SK-N-DZ (cell line): ENCODE results near the gene CD4.

Experiments used
- DNase-seq: peaks from one replicate; pipeline ENCODE4 v3.0.0-alpha.2; 2015; ENCODE audit warnings: low spot score

Gene CD4

DNA sequence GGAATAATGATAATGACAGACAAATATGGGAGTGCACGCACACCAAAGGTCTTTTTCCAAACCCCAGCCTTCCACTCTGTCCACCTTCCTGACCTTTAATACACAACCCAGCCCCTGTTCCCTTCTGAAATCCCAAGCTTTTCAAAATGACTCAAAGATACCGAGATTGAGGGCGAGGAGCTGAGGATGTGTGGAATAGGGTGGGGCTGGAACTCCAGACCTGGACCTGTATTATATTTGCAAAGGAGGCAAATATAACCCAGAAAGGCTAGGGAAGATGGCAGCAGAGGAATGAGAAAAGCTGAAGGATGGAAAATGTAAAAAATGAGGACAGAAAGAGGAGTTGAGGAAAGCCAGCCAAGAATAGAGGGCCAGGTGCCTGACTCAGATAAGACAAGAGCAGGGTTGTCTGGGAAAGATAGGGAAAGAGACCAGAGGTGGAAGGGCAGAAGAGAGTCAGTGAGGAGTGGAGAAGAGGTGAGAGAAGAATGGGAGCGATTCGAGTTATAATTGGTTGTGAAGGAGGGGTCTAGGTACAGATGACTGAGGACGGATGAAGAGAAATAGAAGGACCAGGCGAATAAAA is 24.2 kb upstream of the CD4 start:
- DNase-seq = peak; percentile 81

DNA sequence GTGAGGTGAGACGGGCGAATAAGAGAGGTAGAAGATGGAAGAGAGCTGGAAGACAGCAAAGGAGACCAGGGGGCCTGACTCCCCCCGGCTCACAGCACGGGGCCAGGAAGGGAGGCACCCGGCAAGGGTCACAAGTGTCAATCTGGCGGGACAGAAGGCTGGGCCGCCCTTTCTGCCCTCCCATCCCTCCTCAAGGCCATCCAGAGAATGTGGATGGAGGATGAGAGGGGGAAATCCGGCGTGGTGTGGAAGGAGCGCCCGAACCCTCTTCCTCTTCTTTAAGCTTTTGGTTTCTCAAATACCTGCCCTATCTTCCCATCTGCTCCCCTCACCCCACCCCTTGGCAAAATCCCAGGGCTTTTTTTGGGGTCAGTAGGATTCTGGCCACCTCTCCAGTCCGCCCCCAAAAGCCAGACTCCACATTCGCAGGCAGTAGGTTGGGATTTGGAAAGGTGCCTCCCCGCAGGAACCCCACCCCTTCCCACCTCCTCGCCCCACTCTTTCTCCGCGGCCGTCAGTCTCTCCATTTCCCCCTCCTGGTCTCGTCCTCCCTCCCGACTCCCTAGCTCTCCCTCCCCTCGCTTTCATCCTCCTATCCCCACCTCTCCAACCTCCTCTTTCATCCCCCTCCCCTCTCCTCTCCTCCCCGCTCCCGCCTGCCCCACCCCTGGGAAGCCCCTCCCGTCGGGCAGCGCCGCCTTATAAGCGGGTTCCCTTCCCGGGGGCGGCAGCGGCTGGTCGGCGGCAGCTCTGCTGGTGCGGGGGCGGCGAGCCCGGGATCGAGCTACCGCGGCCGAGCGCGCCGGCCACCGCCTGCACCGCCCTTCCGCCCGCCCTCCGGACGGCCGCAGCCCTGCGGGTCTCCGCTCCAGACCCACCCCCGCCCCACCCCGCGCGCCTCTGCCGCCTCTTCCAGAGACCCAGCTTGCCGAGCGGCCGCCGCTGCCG is 23.4 kb upstream of the CD4 start, which contains the start of gene PTMS:
Gene PTMS, plus strand, starts transcription at position 730 of the 948 bp plus-strand sequence. CDS start 343 bp downstream, outside the sequence.
- DNase-seq = peak; percentile 97

DNA sequence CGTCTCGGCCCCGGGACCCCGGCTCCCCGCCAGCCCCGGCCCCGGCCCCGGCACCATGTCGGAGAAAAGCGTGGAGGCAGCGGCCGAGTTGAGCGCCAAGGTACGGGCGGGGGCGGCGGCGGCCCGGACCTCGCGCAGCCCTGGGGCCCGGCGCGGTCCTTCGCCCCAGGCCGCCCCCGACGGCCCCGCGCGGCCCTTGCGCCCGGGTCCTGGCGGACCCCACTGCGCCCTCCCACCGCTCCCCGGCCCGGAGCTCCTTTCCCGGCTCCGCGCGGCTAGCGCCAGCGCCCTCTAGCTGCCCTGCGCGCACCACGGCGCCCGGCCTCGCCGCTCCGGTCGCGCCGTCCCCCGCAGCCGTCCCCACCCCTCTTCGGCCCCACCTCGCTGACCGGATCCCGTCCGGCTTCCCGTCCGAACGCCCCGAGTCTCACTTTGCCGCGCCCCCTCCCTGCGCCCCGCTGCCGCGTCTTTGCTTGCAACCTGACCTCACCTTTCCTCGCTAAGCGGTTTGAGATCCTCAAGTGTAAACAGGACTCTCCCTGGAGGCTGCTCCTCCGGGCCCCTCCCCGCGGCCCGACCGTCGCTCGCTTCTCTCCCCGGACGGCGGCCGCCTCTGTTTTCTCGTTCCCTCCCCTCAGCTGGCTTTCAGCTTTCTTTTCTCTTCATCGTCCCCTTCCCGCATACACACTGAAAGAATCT is 22.5 kb upstream of the CD4 start:
- DNase-seq = peak; percentile 57

DNA sequence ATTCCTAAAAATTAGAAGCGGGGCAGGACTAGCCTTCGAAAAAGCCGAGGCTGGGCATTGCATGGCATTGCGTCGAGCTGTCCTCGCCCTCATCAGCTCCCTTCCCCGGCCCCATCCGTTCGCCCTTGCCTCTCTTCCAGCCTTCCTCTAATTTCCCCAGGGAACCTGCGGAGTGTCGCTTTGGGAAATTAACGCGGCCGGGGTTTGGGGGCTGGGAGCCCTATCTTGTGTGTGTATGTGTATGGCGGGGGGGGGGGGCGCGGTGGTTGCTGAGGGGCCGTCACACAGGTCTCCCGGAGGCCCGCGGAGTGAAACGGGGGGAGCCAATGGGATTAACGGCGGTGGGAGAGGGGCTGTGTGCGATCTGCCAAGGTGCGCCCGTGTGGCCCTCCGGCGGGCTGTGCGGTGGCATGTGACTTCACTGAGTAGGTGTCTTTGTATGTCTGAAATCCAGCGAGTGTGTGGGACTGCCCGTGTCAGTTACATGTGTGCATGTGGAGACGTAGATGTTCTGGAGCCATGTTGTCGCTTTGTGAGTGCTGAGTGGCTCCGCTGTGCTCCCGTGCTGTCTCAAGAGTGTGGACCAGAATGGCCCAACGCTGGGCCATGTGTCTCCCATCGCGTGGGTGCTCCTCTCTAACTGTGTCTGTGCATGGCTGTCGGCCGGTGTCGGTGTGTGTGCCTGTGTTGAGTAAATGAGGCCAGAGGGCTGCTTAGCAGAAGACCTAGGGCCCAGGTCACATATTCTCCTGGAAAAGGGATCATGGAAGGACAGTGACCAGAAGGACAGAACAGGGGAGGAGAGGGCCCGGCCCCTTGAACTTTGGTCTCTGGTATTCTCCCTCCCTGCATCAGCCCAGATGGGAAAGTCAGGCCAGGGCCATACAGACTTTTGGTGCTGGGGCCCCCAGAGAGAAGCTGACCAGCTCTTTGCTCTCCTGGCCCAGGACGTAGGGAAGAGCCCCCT is 21.7 kb upstream of the CD4 start:
- no peak for DNase-seq

DNA sequence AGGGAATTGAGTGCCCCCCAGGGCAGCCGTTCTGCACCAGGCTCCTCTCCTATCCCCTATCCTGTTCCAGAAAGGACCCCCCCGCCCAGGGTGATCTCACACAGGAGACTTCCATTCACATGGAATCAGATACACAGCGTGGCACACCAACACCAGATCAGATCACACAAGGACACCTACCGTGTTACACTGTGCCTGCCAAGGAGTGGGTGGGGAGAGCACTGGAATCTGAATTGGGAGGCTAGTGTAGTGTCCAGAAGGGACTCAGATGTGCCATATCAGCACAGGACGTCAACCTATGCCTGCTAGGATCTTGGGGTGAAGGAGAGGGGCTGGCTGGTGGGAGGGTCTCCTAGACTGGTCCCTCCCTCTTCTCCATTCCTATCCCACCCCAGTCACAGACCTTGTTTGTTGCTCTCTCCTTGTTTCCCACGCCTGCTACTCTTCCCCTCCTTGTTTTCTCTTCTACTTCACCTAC is 20.9 kb upstream of the CD4 start:
- DNase-seq = no peak

DNA sequence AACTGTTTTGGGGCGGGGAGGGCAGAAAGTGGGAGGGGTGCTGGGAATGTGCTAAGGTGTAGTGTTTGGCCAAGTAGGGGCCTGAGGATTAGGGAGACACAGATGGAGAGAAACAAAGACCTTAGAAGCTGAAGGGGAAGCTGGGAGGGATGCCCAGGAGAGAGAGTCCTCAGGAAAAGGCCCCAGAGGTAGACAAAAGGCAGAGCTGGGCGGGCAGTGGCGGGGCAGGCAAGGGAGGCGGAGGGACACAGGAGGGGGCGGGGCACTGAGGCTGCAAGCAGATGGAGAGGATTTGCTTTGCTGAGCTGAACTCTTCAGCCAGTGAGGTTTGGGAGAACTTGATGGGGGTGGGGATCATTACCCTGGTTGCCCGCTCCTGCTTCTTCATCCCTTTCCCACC is 20.3 kb upstream of the CD4 start:
- DNase-seq = peak; percentile 70

DNA sequence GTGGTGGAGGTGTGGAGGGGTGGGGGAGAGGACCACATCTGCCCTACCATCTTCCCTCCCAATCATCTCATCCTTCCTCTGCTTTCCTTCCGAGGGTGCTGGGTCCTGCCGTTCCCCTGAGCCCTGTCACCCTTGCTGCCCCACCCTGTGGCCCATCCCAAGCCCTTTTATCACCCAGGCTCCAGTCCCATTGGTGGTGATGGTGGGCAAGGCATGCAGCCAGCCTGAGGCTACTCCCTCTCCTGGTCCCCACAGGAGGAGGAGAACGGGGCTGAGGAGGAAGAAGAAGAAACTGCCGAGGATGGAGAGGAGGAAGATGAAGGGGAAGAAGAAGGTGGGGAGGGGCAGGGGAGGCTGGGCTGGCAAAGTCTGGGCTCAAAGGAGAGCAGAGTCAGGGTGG is 19.7 kb upstream of the CD4 start:
- no peak for DNase-seq

DNA sequence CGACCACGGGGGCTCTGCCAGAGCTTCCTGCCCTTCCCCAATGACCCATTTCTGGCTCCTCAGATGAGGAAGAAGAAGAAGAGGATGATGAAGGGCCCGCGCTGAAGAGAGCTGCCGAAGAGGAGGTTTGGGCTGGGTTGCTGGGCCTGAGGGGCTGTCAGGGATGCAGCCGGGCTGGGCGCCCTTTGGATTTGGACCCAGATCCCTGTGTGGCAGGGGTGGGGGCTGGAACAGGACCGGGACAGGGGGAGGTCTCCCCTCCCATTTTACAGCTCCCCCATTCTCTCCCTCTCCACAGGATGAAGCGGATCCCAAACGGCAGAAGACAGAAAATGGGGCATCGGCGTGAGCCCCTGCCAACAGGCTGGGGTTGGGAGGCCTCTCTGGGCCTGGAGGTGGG is 19.2 kb upstream of the CD4 start:
- no peak for DNase-seq

DNA sequence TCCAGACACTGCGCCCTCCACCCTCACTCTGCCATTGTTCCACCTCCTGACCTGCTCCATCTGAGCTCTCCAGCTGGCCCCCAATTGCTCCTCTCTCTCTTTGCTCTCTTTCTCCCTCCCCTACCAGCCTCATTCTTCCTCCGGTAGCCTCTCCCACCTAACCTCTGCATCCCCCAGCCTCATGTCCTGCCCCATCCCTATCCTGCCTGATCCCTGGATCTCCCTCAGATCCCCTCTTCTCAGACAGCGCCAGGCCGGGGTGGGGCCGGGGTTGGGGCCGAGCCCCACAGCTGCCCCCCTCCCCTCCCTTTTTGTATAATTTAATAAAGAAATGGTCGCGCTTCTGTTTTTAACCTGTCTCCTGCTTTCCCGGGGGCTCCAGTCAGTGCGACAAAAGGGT is 18.7 kb upstream of the CD4 start:
- no peak for DNase-seq

DNA sequence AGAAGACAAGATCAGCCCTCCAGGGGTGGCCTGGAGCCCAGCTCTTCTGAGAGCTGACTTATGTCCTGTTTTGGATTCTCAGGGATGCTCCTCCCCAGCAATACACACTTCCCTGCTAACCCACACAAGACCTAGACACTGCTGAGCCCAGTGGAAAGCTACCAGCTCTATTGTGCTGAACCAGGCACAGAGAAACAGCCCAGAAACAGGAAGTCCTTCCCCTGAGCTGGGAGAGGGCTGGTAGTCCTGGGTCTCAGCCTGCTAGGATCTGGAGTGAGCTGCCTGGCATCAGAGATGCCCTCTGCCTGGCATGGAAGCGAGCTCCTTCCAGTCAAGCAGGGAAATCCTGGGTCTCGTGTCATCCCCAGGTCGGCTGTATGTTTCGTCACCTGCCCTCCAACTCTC is 18.2 kb upstream of the CD4 start:
- DNase-seq = no peak

DNA sequence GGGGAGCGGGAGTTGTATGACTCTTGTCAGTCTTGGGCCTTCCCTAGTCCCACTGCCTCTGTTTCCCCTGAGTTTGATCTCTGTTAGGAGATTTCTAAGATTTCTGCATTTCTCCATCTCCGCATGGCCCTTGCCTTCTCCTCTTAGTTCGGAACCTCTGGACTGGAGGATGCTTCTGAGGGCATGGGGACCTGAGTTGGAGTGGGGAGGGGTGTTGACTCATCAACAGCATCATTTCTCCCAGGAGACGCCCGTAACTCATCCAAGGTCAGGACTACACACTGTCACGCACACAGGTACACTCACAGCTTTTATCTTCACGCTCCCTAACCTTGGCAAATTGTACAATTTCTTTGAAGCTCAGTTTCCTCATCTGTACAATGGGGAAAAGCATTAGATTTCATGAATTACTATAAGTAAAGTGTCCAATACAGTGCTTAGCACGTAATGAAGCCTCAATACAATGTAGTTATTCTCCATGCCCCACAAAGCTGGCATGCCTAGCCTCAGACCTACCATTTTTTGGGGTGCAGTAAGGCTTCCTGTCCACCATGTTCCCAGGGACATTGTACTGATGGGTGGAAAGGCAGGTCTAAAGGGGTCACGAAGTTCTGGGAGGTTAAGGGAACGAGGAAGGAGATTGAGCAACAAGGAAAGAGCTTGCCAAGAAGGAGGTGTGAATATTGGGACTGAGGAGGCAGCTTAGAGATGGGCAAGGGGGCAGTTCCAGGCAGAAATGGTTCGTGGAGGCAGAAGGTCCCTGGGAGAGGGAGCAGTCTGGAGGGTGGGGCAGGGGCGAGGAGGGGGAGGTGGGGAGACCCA is 17.6 kb upstream of the CD4 start:
- DNase-seq = no peak

DNA sequence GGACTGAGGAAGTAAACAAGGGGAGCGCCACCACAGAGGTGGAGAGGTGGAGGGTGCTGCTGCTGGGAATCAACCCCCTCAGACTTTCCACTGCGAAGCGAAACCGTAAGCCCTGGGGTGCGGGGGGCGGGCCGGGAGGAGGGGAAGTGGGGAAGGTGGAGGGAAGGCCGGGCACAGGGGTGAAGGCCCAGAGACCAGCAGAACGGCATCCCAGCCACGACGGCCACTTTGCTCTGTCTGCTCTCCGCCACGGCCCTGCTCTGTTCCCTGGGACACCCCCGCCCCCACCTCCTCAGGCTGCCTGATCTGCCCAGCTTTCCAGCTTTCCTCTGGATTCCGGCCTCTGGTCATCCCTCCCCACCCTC is 17.0 kb upstream of the CD4 start, which contains the start of gene LAG3:
Gene LAG3, plus strand, starts transcription at position 190 of the 365 bp plus-strand sequence. CDS start 333 bp downstream, outside the sequence.
- no peak for DNase-seq

DNA sequence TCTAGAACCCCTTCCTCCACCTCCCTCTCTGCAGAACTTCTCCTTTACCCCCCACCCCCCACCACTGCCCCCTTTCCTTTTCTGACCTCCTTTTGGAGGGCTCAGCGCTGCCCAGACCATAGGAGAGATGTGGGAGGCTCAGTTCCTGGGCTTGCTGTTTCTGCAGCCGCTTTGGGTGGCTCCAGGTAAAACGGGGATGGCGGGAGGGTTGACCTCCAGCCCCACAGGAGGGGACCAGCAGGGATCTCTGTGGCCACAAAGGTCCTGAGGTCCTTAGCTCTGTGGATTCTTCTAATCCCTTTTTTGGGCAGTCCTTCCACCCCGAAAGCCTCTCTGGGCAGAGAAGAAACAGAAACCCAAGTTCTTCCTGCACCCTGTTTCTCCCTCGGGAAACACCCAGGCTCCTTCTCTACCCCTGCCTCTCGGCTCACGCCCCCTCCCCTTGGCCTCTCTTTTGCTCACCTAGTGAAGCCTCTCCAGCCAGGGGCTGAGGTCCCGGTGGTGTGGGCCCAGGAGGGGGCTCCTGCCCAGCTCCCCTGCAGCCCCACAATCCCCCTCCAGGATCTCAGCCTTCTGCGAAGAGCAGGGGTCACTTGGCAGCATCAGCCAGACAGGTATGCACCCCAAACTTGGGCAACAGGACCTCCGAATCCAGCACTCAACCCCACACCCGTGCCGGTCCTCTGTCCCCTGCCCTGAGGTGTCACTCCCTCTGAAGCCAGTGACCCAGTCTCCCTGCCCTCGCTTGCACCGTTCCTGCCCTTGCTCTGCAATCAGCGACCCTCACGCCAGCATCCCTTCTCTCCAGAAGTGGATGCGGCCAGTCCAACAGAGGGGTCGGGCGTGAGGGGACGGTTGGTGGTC is 16.4 kb upstream of the CD4 start:
- DNase-seq = no peak

DNA sequence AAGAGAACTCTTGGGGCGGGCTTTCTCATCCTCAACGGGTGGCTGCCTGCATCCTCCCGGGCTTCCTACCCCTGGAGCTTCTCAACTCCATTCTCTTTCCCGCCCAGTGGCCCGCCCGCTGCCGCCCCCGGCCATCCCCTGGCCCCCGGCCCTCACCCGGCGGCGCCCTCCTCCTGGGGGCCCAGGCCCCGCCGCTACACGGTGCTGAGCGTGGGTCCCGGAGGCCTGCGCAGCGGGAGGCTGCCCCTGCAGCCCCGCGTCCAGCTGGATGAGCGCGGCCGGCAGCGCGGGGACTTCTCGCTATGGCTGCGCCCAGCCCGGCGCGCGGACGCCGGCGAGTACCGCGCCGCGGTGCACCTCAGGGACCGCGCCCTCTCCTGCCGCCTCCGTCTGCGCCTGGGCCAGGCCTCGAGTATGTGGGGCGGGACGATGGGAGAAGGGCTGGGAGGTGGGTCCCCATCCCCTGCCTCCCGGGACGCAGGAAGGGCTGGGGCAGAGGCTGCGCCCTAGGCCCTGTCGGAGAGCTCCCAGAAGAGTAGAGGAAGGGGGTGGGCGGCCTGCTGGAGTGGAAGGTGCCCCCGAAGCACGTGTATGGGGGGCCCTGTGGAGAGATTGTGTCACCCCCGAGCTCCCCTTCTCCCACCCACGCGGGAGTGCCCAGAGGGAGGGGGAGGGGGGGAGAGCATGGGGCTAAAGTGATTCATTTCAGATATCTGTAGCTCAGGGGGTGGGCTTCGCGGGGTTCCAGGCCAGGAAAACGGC is 15.6 kb upstream of the CD4 start:
- no peak for DNase-seq

DNA sequence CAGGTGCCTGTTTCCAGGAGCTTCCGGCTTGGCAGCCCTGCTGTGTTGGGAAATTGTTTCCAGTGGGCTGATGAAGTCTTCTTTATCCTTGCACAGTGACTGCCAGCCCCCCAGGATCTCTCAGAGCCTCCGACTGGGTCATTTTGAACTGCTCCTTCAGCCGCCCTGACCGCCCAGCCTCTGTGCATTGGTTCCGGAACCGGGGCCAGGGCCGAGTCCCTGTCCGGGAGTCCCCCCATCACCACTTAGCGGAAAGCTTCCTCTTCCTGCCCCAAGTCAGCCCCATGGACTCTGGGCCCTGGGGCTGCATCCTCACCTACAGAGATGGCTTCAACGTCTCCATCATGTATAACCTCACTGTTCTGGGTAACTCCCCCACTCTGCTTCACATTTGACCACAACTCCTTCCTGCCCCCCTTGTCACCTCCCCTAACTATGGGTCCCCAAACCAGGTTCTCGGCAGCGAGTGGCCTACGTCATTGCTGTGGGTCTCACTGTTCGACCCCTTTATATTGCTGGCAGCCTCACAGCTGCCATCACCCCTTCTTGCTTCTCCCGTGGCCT is 14.7 kb upstream of the CD4 start:
- no peak for DNase-seq

DNA sequence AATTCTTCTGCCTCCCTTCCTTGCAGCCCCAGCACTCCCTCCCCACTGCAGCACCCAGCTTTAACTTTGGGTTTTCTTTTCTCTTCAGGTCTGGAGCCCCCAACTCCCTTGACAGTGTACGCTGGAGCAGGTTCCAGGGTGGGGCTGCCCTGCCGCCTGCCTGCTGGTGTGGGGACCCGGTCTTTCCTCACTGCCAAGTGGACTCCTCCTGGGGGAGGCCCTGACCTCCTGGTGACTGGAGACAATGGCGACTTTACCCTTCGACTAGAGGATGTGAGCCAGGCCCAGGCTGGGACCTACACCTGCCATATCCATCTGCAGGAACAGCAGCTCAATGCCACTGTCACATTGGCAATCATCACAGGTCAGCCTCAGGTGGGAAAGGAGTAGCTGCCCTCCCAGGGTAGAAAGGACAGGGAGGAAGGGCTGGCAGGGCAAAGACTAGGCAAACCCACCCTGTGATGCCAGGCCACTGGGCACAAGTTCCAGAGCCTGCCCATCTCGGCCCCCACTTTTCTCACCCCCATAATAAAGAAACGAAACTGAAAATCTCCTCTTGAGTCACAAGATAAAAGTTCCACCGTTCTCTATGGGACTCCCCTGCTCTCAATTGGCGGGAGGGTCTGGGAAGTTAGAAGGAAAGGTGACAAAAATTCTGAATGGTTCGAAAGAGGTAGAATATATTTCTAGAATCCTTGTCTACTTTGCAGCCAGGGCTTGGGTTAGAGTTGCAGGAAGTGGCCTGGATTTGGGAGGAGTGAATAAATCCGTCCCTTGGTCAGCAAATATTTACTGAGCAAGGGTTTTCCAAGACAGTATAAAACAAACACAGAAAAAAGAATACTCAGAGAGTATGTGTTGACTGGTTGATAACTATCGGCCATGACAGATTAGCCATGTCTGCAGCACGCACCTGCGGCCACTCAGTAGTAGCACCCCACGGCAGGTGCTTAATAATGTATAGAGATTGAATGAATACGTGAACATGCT is 13.8 kb upstream of the CD4 start:
- DNase-seq = no peak

DNA sequence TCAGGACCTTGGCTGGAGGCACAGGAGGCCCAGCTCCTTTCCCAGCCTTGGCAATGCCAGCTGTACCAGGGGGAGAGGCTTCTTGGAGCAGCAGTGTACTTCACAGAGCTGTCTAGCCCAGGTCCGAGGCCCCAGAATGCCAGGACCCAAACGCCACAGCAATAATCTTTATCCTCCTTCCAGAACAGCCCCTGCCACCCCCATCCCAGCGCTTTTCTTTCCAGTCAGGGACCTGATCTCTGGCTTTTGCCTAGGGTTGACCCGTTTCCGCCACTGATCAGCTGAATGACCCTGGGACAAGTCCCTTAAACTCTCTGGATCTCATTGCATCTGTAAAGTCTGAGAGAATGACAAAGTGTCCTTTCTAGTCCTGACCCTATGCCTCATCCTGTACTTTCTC is 11.9 kb upstream of the CD4 start:
- no peak for DNase-seq
